Liver (tissue), 3 donors: ENCODE results near the gene TARS2.

ENCODE experiments used
- EGR1 ChIP-seq, 2 donors: IDR thresholded peaks; 2 replicates each; pipeline ENCODE4 v1.6.1; 2016 to 2018; ENCODE audit warnings: antibody characterized with exemption in 2 of 2, low read depth in 2 of 2
- FOXA2 ChIP-seq: IDR thresholded peaks from 2 replicates; pipeline ENCODE4 v1.6.1; 2016; ENCODE audit warnings: antibody characterized with exemption
- GABPA ChIP-seq, 2 donors: IDR thresholded peaks in 1 of 2; conservative IDR thresholded peaks in 1 of 2; 2 replicates each; pipeline ENCODE4 v1.6.1; 2016; ENCODE audit warnings: antibody characterized with exemption in 2 of 2, mild to moderate bottlenecking in 1 of 2, moderate library complexity in 1 of 2
- JUND ChIP-seq, 2 donors: IDR thresholded peaks; 2 replicates each; pipeline ENCODE4 v1.6.1; 2016; ENCODE audit warnings: antibody characterized with exemption in 2 of 2
- NR2F2 ChIP-seq: IDR thresholded peaks from 2 replicates; pipeline ENCODE4 v1.6.1; 2016; ENCODE audit warnings: antibody characterized with exemption
- RAD21 ChIP-seq, 2 donors: IDR thresholded peaks; 2 replicates each; pipeline ENCODE4 v1.6.1; 2016; ENCODE audit warnings: antibody characterized with exemption in 2 of 2, mild to moderate bottlenecking in 2 of 2
- SP1 ChIP-seq: IDR thresholded peaks from 2 replicates; pipeline ENCODE4 v1.6.1; 2018; ENCODE audit warnings: antibody characterized with exemption, mild to moderate bottlenecking
- TAF1 ChIP-seq: conservative IDR thresholded peaks from 2 replicates; pipeline ENCODE4 v1.6.1; 2016; ENCODE audit warnings: antibody characterized with exemption, mild to moderate bottlenecking
- TF ChIP-seq, protein P1 (sequence below): IDR thresholded peaks from 2 replicates; pipeline ENCODE4 v1.6.1; 2016; ENCODE audit warnings: antibody characterized with exemption, mild to moderate bottlenecking
- TF ChIP-seq, protein P2 (sequence below): fragments of 150-350 bp; IDR thresholded peaks from 2 replicates; pipeline ENCODE4 v1.5.1; 2017; ENCODE audit warnings: improper control_type of control experiment, low read depth, low read length; ENCODE audit not compliant: missing input control
- TF ChIP-seq, protein P3 (sequence below): IDR thresholded peaks from 2 replicates; pipeline ENCODE4 v1.6.1; 2016; ENCODE audit warnings: antibody characterized with exemption
- TF ChIP-seq, protein P4 (sequence below): IDR thresholded peaks from 2 replicates; pipeline ENCODE4 v1.6.1; 2016; ENCODE audit warnings: antibody characterized with exemption
- donor health status: healthy.
- donor health status: healthy.

DNA sequence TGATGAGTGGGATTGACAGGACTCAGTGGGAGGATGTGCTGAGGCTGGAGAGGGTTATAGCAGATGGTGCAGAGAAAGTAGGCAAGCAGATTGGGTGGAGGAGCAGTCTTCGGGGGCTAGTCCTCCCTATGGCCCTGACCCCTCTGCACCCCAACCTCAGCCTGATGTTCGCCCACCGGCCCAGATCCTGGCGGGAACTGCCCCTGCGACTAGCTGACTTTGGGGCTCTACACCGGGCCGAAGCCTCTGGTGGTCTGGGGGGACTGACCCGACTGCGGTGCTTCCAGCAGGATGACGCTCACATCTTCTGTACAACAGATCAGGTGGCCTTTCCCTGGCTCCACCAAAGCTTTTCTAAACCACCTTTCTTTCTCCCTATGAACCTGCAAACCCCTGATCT, 11.1 kb downstream of the TARS2 start:
- TF ChIP-seq, protein P1, sequence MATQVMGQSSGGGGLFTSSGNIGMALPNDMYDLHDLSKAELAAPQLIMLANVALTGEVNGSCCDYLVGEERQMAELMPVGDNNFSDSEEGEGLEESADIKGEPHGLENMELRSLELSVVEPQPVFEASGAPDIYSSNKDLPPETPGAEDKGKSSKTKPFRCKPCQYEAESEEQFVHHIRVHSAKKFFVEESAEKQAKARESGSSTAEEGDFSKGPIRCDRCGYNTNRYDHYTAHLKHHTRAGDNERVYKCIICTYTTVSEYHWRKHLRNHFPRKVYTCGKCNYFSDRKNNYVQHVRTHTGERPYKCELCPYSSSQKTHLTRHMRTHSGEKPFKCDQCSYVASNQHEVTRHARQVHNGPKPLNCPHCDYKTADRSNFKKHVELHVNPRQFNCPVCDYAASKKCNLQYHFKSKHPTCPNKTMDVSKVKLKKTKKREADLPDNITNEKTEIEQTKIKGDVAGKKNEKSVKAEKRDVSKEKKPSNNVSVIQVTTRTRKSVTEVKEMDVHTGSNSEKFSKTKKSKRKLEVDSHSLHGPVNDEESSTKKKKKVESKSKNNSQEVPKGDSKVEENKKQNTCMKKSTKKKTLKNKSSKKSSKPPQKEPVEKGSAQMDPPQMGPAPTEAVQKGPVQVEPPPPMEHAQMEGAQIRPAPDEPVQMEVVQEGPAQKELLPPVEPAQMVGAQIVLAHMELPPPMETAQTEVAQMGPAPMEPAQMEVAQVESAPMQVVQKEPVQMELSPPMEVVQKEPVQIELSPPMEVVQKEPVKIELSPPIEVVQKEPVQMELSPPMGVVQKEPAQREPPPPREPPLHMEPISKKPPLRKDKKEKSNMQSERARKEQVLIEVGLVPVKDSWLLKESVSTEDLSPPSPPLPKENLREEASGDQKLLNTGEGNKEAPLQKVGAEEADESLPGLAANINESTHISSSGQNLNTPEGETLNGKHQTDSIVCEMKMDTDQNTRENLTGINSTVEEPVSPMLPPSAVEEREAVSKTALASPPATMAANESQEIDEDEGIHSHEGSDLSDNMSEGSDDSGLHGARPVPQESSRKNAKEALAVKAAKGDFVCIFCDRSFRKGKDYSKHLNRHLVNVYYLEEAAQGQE: no peak
- TF ChIP-seq, protein P2, sequence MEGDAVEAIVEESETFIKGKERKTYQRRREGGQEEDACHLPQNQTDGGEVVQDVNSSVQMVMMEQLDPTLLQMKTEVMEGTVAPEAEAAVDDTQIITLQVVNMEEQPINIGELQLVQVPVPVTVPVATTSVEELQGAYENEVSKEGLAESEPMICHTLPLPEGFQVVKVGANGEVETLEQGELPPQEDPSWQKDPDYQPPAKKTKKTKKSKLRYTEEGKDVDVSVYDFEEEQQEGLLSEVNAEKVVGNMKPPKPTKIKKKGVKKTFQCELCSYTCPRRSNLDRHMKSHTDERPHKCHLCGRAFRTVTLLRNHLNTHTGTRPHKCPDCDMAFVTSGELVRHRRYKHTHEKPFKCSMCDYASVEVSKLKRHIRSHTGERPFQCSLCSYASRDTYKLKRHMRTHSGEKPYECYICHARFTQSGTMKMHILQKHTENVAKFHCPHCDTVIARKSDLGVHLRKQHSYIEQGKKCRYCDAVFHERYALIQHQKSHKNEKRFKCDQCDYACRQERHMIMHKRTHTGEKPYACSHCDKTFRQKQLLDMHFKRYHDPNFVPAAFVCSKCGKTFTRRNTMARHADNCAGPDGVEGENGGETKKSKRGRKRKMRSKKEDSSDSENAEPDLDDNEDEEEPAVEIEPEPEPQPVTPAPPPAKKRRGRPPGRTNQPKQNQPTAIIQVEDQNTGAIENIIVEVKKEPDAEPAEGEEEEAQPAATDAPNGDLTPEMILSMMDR: no peak
- TF ChIP-seq EGR1 (IDR thresholded peaks at IDR 0.05; ENCODE audit: low read depth in 2 of 2): no peak
- TF ChIP-seq GABPA (IDR thresholded peaks at IDR 0.05 in 1 of 2, conservative IDR thresholded peaks at IDR 0.05 in 1 of 2): no peak
- no peak for TF ChIP-seq TAF1
- no peak for TF ChIP-seq FOXA2
- no peak for TF ChIP-seq JUND (IDR thresholded peaks at IDR 0.05)
- TF ChIP-seq, protein P3, sequence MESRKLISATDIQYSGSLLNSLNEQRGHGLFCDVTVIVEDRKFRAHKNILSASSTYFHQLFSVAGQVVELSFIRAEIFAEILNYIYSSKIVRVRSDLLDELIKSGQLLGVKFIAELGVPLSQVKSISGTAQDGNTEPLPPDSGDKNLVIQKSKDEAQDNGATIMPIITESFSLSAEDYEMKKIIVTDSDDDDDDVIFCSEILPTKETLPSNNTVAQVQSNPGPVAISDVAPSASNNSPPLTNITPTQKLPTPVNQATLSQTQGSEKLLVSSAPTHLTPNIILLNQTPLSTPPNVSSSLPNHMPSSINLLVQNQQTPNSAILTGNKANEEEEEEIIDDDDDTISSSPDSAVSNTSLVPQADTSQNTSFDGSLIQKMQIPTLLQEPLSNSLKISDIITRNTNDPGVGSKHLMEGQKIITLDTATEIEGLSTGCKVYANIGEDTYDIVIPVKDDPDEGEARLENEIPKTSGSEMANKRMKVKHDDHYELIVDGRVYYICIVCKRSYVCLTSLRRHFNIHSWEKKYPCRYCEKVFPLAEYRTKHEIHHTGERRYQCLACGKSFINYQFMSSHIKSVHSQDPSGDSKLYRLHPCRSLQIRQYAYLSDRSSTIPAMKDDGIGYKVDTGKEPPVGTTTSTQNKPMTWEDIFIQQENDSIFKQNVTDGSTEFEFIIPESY: no peak
- TF ChIP-seq RAD21 (IDR thresholded peaks at IDR 0.05): no peak
- no peak for TF ChIP-seq SP1
- TF ChIP-seq, protein P4, sequence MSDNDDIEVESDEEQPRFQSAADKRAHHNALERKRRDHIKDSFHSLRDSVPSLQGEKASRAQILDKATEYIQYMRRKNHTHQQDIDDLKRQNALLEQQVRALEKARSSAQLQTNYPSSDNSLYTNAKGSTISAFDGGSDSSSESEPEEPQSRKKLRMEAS: no peak
- TF ChIP-seq NR2F2: no peak
